GM10847 (cell line): ENCODE data around the gene IZUMO3.

Source experiments
- POLR2A ChIP-seq: IDR thresholded peaks from 2 replicates; pipeline ENCODE4 v1.6.1; 2011; ENCODE audit not compliant: insufficient read length; ENCODE audit errors: extremely low read depth

IZUMO3 gene

DNA sequence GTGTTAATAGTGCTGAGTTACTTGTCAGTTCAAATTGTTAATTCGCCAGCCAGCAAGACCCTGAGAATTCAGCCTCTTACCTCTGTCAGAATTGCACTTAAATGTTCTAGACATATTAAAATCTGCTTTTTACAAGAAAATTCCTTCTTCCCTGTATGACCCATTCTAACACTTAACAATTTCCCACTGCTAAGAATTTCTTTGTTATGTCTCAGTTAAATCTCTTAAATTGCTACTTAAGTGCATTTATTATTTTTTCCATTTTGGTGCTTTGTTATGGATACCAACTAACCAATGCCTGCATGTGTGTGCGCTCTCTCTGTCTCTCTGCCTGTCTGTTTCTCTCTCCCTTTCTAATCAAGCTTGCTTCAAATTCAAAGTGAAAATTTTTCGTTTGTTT, 44.9 kb downstream of the IZUMO3 start:
- no peak for TF ChIP-seq POLR2A

GRCh38 chr9:24498632-24499031, 47.1 kb downstream of the IZUMO3 start:
- no peak for TF ChIP-seq POLR2A

DNA sequence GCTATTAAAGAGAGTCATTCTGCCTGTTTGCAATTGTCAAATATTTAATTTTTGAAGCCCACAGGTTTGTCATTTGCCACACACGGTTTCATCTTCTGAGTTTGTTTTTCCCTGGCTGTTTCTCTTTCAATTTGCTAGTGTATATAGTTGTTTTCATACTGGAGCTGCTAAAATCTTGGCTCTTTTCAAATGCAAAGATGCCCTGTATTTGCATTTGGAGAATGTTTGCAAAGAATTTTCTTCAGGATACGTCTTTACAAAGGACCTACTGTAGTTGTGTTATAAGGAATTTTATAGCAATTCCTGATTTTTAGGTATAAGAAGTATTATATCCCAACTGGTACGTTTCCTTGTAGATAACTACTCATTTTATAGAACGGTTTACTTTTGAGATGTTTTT, 48.0 kb downstream of the IZUMO3 start:
- no peak for TF ChIP-seq POLR2A
